Omental fat pad (tissue), 4 donors: ENCODE measurements around the gene UPF3A. TPM values are rescaled to one million over a fixed set of nuclear protein-coding genes. Genes with fewer than 3 reads are reported as not detected.
"Not testable (repeated sequence)": the region's sequence is repeated elsewhere in the genome, so short reads cannot be mapped to it uniquely, and the experiment has no call there.

Experiments
- ATAC-seq: fragments of 150-250 bp; one replicate; pipeline ENCODE4 v1.9.1; 2016; ENCODE audit warnings: mild to moderate bottlenecking, moderate library complexity; ENCODE audit not compliant: low FRiP score
- DNase-seq: peaks from one replicate; pipeline ENCODE4 v3.0.0-alpha.2; 2019; ENCODE audit warnings: low spot score
- total RNA-seq, 4 donors: library from RNA; depleted of rRNA; stranded (reverse); fragments of >200 nt; gene quantifications; one replicate each; pipeline ENCODE4 v1.1.0, GENCODE V29; 2016
- TF ChIP-seq, protein P1 (sequence below), 3 donors: fragments of 450-650 bp; IDR thresholded peaks; one replicate each; pipeline ENCODE4 v1.5.1; 2016 to 2017; ENCODE audit warnings: antibody characterized with exemption in 3 of 3, mild to moderate bottlenecking in 3 of 3, moderate library complexity in 2 of 3

Gene UPF3A
- total RNA-seq, 4 donors from 2014 or later = 25.1 to 60.7 (median 39.0) TPM

DNA sequence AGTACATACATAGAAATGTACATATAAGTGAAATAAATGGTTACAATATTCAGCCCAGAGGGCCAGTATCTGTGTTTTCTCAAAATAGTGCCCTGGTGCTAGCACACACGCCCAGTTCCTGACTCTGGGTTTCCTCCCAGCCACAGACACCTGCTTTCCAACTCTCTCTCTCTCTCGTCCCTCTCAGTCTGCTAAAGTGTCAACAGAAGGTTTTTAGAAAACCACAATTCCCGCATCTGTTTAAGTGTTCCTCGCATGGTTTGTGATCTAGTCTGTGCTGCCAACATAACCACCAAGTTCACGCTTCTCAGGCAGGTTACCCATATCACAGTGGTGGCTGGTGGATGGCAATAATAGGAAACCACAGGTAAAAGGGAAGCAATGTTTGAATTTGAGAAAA, 17.8 kb upstream of the UPF3A start:
- DNase-seq = no peak
- TF ChIP-seq, protein P1, sequence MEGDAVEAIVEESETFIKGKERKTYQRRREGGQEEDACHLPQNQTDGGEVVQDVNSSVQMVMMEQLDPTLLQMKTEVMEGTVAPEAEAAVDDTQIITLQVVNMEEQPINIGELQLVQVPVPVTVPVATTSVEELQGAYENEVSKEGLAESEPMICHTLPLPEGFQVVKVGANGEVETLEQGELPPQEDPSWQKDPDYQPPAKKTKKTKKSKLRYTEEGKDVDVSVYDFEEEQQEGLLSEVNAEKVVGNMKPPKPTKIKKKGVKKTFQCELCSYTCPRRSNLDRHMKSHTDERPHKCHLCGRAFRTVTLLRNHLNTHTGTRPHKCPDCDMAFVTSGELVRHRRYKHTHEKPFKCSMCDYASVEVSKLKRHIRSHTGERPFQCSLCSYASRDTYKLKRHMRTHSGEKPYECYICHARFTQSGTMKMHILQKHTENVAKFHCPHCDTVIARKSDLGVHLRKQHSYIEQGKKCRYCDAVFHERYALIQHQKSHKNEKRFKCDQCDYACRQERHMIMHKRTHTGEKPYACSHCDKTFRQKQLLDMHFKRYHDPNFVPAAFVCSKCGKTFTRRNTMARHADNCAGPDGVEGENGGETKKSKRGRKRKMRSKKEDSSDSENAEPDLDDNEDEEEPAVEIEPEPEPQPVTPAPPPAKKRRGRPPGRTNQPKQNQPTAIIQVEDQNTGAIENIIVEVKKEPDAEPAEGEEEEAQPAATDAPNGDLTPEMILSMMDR (IDR thresholded peaks at IDR 0.05) = no peak
- no peak for ATAC-seq

DNA sequence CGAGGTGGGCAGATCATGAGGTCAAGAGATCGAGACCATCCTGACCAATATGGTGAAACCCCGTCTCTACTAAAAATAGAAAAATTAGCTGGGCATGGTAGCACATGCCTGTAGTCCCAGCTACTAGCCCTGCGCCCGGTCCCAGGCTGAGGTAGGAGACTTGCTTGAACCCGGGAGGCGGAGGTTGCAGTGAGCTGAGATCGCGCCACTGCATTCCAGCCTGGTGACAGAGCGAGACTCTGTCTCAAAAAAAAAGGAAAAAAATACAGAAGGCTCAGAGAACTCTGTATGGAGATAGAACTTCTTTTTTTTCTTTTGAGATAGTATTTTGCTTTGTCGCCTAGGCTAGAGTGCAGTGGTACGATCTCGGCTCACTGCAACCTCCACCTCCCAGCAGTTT, 17.1 kb upstream of the UPF3A start:
- ATAC-seq, DNase-seq: not testable (repeated sequence)

DNA sequence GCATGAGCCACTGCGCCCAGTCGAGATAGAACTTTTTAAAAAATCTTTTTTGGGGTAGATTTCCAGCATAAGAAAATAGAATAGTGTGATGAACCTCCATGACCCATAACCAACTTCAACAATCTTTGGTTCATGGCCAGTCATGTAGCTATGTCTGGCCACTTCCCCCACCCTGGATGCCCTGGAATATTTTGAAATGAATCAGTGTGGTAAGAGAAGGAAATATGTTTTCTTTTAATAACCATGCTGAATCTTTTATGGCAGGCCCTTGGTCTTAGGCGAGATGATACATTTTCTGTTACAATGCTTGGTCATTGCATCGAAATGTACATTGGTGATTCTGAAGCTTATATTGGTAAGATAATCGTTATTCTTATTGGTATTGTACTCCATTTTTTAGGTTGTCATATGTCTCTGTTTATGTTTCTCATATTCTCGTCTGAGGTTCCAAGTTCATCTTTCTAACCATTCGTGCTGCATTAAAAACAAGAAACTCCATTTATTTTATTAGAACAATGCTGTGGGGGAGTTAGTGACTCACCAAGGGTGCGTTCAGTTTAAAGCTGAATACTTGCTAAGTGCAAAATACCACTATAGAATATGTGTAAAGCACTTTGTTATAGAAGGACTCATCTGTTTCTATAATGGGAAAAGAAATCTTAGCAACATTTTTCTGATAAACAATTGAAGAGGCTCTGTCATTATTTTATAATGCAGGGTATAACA, 16.4 kb upstream of the UPF3A start:
- DNase-seq = no peak
- TF ChIP-seq, protein P1 (IDR thresholded peaks at IDR 0.05) = no peak
- no peak for ATAC-seq

DNA sequence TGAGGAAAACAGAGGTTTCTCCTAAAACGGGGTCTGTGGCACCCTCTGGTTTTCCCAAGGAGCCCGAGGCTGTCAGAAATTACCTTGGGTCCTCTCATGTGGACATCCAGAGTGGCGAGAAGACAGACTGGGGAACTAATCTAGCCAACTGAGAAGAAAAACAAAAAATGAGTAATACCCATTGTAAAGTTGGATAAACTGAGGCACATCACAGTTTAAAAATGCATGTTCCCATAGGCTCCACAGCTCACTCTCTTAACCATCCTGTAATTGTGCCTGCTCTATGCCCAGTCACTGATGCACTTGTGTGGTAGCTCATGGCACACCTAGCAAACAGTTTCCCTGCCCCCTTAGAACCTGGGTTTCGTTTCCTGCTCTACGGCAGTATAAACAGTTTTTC, 15.2 kb upstream of the UPF3A start:
- DNase-seq (no peak), ATAC-seq (no peak)
- TF ChIP-seq, protein P1 (IDR thresholded peaks at IDR 0.05) = no peak

DNA sequence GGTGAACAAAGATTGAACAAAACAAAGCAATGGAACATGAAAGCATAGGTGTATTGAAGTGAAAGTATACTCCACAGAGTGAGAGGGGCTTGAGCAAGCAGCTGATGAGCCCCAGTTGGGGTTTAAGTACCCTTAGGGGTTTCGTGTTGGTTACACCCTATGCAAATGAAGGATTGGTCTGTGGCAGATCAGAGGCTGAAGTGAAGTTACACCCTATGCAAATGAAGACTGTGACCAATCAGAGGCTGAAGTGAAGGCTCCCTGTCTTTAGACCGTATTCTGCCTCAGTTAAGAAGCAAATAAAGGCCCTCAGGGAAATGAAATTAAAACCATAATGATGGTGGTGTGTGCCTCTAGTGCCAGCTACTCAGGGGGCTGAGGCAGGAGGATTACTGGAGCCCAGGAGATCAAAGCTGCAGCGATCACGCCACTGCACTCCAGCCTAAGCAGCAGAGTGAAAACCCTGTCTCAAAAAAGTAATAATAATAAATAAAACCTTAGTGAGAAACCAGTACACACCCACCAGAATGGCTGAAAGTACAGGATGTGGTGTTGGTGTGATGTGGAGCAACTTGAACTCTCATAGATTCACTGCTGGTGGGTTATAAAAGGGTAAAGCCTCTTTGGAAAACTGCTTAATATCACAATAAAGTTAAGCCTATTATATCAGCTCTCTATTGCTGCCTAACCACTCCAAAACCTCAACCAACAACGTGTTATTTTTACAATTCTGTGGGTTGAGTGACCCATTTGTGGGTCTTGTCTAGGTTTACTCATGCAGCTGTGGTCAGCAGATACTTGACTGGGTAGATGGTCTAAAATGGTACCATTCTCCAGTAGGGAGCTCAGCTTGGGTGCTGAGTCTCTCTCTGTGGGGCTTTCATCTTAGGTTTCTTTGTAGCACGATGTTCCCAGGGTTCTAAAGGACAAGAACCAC, 12.8 kb upstream of the UPF3A start:
- TF ChIP-seq, protein P1 (IDR thresholded peaks at IDR 0.05) = no peak
- ATAC-seq (no peak), DNase-seq (no peak)

DNA sequence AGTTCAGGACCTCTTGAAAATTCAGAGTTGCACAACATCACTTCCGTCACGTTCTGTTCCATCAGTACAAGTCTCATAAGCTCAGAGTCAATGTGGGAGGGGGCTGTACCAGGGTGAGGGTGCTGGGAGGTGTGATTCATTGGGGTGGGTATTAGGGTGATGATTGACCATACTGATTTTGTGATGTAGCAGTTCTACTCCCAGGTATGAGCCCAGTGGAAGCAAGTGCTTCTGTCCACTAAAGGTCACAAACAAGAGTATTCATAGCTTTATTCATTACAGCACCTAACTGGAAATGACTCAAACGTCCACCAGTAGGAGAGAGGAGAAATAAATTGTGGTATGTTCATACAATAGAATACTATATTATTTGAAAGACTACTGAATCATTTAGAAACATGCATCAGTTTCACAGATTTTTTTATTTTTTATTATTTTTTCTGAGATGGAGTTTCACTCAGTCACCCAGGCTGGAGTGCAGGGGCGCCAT, 12.1 kb upstream of the UPF3A start:
- TF ChIP-seq, protein P1 (IDR thresholded peaks at IDR 0.05) = no peak
- ATAC-seq = no peak

DNA sequence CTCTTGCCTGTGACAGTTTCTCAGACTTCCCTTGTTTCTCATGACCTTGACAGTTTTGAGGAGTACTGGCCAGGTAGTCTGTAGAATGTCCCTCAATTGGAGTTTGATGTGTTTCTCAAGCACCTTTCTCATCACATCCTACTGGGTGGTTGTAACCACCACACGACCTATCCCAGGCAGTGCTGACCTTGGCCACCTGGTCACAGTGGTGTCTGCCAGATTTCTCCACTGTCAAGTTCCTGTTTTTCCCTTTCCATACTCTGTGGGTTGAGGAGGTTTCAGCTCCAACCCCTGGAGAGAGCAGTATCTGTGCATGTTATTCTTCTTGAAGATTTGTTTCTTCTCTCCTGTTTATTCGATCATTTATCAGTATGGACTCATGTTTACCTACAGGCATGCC, 8.4 kb upstream of the UPF3A start:
- ATAC-seq (no peak), DNase-seq (no peak)
- TF ChIP-seq, protein P1 (IDR thresholded peaks at IDR 0.05) = no peak

More for the DNA sequence above, 12.1 kb upstream of the UPF3A start:
- no peak for DNase-seq
